Measurements from ENCODE around the gene ZNF488. TPM values are rescaled to one million over a fixed set of nuclear protein-coding genes. Genes with fewer than 3 reads are reported as not detected.

ZNF488 gene
- total RNA-seq, 5 donors from 2014 or later (not counting 1 experiment from before 2014, with no cell fraction given) = not detected

DNA sequence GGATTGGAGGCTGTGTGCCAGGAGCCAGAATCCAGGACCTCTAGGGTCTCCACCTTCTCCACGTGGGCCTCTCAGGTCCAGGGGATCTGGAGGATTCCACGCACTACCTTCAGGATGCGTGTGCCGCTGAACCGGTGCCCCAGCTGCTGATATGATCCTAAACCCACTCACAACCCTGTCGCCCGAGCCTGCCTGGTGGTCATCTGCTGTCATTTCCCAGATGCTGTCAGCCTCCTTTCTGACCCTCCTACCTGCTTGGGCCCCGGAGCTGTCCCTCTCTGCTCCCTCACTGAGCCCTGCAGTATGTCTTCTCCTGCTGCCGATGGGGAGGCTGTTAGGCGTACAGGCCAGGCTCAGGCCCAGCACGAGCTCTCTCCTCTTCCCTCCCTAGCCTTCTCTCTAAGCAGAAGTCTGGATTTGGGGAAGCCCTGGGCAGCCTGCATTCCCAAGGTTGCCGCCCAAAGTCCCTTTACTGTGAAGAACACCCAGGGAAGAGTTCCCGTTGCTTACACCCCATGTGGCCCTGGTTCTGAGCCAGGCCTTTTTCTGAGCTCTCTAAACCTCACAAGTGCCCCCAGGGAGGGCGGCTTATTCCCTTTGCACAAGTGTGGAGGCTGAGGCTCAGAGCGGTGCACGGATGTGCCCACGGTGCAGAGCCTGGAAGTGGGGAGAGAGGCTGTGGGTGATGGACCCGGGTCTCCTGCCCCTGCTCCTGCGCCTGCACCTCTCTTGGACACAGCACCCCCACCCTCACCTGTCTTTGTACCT, 30.8 kb upstream of the ZNF488 start:
- peaks cover 0 to 42% of the 10 kb centered on the region in 2 experiments for H3K27me3 ChIP-seq (replicated peaks in 1 of 2; ENCODE audit: control insufficient read depth in 2 of 2, extremely low read depth in 1 of 2, insufficient read depth in 2 of 2, low read length in 1 of 2)
- 83% methylated on average over 14 of the region's 19 CpGs for WGBS (ENCODE audit: insufficient coverage)
- Mint-ChIP-seq H3K27me3 (peaks cover 0 to 3% of the 10 kb centered on the region in 2 donors), H3K4me1 (no peaks in the 10 kb centered on the region), H3K27ac (no peak overlapping the region), H3K4me3 (no peak overlapping the region), H3K9me3 (no peaks in the 10 kb centered on the region), H3K36me3 (no peaks in the 10 kb centered on the region)
- no peaks in the 10 kb centered on the region for H3K36me3 ChIP-seq (ENCODE audit: control insufficient read depth in 2 of 2, extremely low read depth in 1 of 2, insufficient read depth in 1 of 2, low read length in 1 of 2)
- ChIA-PET POLR2A (no interaction called here), CTCF (no interaction called here)
- no peak overlapping the region for H3K27ac ChIP-seq (ENCODE audit: low read length)
- no peak overlapping the region for H3K4me3 ChIP-seq (ENCODE audit: control insufficient read depth in 1 of 2, extremely low read depth in 1 of 2, low read length in 1 of 2)
- DNase-seq (no peak), ATAC-seq (replicated peaks in 1 of 4) (no peak)
- no peaks in the 10 kb centered on the region for H3K4me1 ChIP-seq (ENCODE audit: control insufficient read depth in 1 of 2, extremely low read depth in 1 of 2, insufficient read depth in 2 of 2, low read length in 2 of 2)
- H3K9me3 ChIP-seq = no peaks in the 10 kb centered on the region

GRCh38 chr10:47414227-47414592, 30.1 kb upstream of the ZNF488 start:
- H3K9me3 Mint-ChIP-seq = no peaks in the 10 kb centered on the region
- H3K27me3 Mint-ChIP-seq = peaks cover 0 to 3% of the 10 kb centered on the region in 2 donors
- no peaks in the 10 kb centered on the region for H3K4me1 Mint-ChIP-seq
- ATAC-seq (replicated peaks in 1 of 4) = no peak
- no peak overlapping the region for H3K27ac Mint-ChIP-seq
- Histone ChIP-seq H3K27me3 (replicated peaks in 1 of 2; ENCODE audit: control insufficient read depth in 2 of 2, extremely low read depth in 1 of 2, insufficient read depth in 2 of 2, low read length in 1 of 2) (peaks cover 0 to 41% of the 10 kb centered on the region in 2 experiments), H3K4me3 (ENCODE audit: control insufficient read depth in 1 of 2, extremely low read depth in 1 of 2, low read length in 1 of 2) (no peak overlapping the region), H3K9me3 (no peaks in the 10 kb centered on the region), H3K4me1 (ENCODE audit: control insufficient read depth in 1 of 2, extremely low read depth in 1 of 2, insufficient read depth in 2 of 2, low read length in 2 of 2) (no peaks in the 10 kb centered on the region), H3K27ac (ENCODE audit: low read length) (no peak overlapping the region), H3K36me3 (ENCODE audit: control insufficient read depth in 2 of 2, extremely low read depth in 1 of 2, insufficient read depth in 1 of 2, low read length in 1 of 2) (no peaks in the 10 kb centered on the region)
- no peak for DNase-seq
- POLR2A ChIA-PET = no interaction called here
- CTCF ChIA-PET = no interaction called here
- no peaks in the 10 kb centered on the region for H3K36me3 Mint-ChIP-seq
- no peak overlapping the region for H3K4me3 Mint-ChIP-seq
- WGBS (ENCODE audit: insufficient coverage) = 100% methylated on average over 2 of the region's 2 CpGs

- no peak overlapping the region for H3K4me3 Mint-ChIP-seq
- no peak overlapping the region for H3K27ac Mint-ChIP-seq
- Histone ChIP-seq H3K36me3 (ENCODE audit: control insufficient read depth in 2 of 2, extremely low read depth in 1 of 2, insufficient read depth in 1 of 2, low read length in 1 of 2) (no peaks in the 10 kb centered on the region), H3K9me3 (no peaks in the 10 kb centered on the region), H3K27ac (ENCODE audit: low read length) (no peak overlapping the region), H3K27me3 (replicated peaks in 1 of 2; ENCODE audit: control insufficient read depth in 2 of 2, extremely low read depth in 1 of 2, insufficient read depth in 2 of 2, low read length in 1 of 2) (peaks cover 0 to 42% of the 10 kb centered on the region in 2 experiments), H3K4me3 (ENCODE audit: control insufficient read depth in 1 of 2, extremely low read depth in 1 of 2, low read length in 1 of 2) (no peak overlapping the region), H3K4me1 (ENCODE audit: control insufficient read depth in 1 of 2, extremely low read depth in 1 of 2, insufficient read depth in 2 of 2, low read length in 2 of 2) (no peaks in the 10 kb centered on the region)
- no peaks in the 10 kb centered on the region for H3K36me3 Mint-ChIP-seq
- no peaks in the 10 kb centered on the region for H3K27me3 Mint-ChIP-seq
- no peaks in the 10 kb centered on the region for H3K9me3 Mint-ChIP-seq
- POLR2A ChIA-PET = no interaction called here
- H3K4me1 Mint-ChIP-seq = no peaks in the 10 kb centered on the region
- 82% methylated on average over 8 of the region's 14 CpGs for WGBS (ENCODE audit: insufficient coverage)
- no peak for DNase-seq
- no peak for ATAC-seq (replicated peaks in 1 of 4)
- CTCF ChIA-PET = no interaction called here
Measured at GRCh38 chr10:47413531-47414226, 29.6 kb upstream of the ZNF488 start.

DNA sequence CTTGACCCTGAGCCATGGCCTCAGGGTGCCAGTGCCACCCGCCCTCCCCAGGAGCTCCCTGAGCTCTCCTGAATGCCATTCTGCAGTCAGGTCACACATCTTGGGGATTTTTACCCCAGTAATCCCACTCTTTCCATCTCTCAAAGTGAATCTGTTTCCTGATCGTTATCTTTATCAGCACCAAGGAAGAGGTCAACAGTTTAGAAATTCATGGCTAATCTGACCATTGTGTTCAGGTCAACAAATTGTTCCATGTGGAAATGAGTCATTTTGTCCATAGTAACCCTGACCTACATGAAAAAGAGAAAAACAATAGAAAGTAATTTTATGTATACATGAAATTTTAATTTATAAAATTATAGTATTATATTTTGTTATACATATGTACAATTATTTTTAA, 28.8 kb upstream of the ZNF488 start:
- Histone ChIP-seq H3K4me3 (ENCODE audit: control insufficient read depth in 1 of 2, extremely low read depth in 1 of 2, low read length in 1 of 2) (no peak overlapping the region), H3K27me3 (replicated peaks in 1 of 2; ENCODE audit: control insufficient read depth in 2 of 2, extremely low read depth in 1 of 2, insufficient read depth in 2 of 2, low read length in 1 of 2) (peaks cover 0 to 34% of the 10 kb centered on the region in 2 experiments), H3K9me3 (no peaks in the 10 kb centered on the region), H3K4me1 (ENCODE audit: control insufficient read depth in 1 of 2, extremely low read depth in 1 of 2, insufficient read depth in 2 of 2, low read length in 2 of 2) (no peaks in the 10 kb centered on the region), H3K36me3 (ENCODE audit: control insufficient read depth in 2 of 2, extremely low read depth in 1 of 2, insufficient read depth in 1 of 2, low read length in 1 of 2) (no peaks in the 10 kb centered on the region), H3K27ac (ENCODE audit: low read length) (no peak overlapping the region)
- no peak overlapping the region for H3K27ac Mint-ChIP-seq
- ATAC-seq (replicated peaks in 1 of 4) (no peak), DNase-seq (no peak)
- no peaks in the 10 kb centered on the region for H3K27me3 Mint-ChIP-seq
- WGBS (ENCODE audit: insufficient coverage) = 55% methylated on average over 2 of the region's 2 CpGs
- no peaks in the 10 kb centered on the region for H3K36me3 Mint-ChIP-seq
- no peak overlapping the region for H3K4me3 Mint-ChIP-seq
- POLR2A ChIA-PET = no interaction called here
- H3K4me1 Mint-ChIP-seq = no peaks in the 10 kb centered on the region
- CTCF ChIA-PET = no interaction called here
- no peaks in the 10 kb centered on the region for H3K9me3 Mint-ChIP-seq

DNA sequence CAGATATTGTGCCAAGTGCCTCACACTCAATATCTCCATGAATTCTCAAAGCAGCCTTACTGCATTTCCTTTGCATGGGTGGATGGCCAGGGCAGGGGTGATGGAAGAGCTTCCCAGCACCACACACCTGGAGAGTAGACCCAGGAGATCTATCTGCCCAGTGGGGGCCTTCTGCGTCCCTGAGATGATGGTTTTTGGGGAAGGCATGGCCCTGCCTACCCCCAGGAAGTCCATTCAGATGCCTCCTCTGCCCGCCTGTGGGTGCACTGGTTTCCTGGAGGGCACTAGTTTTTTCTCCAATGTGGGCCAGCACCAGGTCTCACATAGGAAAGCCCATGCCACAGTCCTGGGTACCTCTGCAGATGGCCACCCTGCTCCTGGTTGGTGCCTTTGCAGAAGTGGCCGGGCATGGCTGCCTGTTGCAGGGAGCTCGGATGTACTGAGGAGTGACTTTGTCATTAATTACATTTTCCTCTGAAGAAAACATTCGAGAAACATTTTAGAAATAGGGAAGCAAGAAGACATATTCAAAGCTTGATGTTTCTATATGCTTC, 28.2 kb upstream of the ZNF488 start:
- ChIA-PET CTCF (no interaction called here), POLR2A (no interaction called here)
- Mint-ChIP-seq H3K27me3 (no peaks in the 10 kb centered on the region), H3K4me3 (no peak overlapping the region), H3K9me3 (no peaks in the 10 kb centered on the region), H3K27ac (no peak overlapping the region), H3K36me3 (no peaks in the 10 kb centered on the region), H3K4me1 (no peaks in the 10 kb centered on the region)
- DNase-seq (no peak), ATAC-seq (replicated peaks in 1 of 4) (no peak)
- peaks cover 0 to 32% of the 10 kb centered on the region in 2 experiments for H3K27me3 ChIP-seq (replicated peaks in 1 of 2; ENCODE audit: control insufficient read depth in 2 of 2, extremely low read depth in 1 of 2, insufficient read depth in 2 of 2, low read length in 1 of 2)
- H3K27ac ChIP-seq (ENCODE audit: low read length) = no peak overlapping the region
- WGBS (ENCODE audit: insufficient coverage) = 78% methylated on average over 2 of the region's 5 CpGs
- H3K9me3 ChIP-seq = no peaks in the 10 kb centered on the region
- no peaks in the 10 kb centered on the region for H3K36me3 ChIP-seq (ENCODE audit: control insufficient read depth in 2 of 2, extremely low read depth in 1 of 2, insufficient read depth in 1 of 2, low read length in 1 of 2)
- H3K4me1 ChIP-seq (ENCODE audit: control insufficient read depth in 1 of 2, extremely low read depth in 1 of 2, insufficient read depth in 2 of 2, low read length in 2 of 2) = no peaks in the 10 kb centered on the region
- H3K4me3 ChIP-seq (ENCODE audit: control insufficient read depth in 1 of 2, extremely low read depth in 1 of 2, low read length in 1 of 2) = no peak overlapping the region

DNA sequence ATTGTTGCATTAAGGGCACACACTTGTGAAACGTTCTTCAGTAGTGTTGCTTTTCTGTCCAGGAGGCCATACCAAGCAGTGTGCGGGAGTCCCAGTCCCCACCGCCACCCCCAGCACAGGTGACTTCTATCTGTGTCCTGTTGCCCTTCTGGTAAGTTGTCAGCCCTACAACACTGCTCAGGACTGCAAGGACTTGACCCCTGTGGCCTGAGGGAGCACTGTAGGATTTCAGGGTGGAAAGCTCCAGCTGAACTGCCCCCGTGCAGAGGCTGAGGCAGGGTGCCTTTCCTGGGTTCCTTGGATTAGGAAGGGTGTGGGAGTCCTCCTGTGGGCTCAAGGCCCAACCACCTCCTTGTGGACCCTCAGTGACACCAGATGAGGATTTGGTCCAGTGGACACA, 26.8 kb upstream of the ZNF488 start:
- 80% methylated on average over 1 of the region's 4 CpGs for WGBS (ENCODE audit: insufficient coverage)
- Histone ChIP-seq H3K27me3 (replicated peaks in 1 of 2; ENCODE audit: control insufficient read depth in 2 of 2, extremely low read depth in 1 of 2, insufficient read depth in 2 of 2, low read length in 1 of 2) (peaks cover 0 to 33% of the 10 kb centered on the region in 2 experiments), H3K27ac (ENCODE audit: low read length) (no peak overlapping the region), H3K9me3 (no peaks in the 10 kb centered on the region), H3K36me3 (ENCODE audit: control insufficient read depth in 2 of 2, extremely low read depth in 1 of 2, insufficient read depth in 1 of 2, low read length in 1 of 2) (no peaks in the 10 kb centered on the region), H3K4me3 (ENCODE audit: control insufficient read depth in 1 of 2, extremely low read depth in 1 of 2, low read length in 1 of 2) (no peak overlapping the region), H3K4me1 (ENCODE audit: control insufficient read depth in 1 of 2, extremely low read depth in 1 of 2, insufficient read depth in 2 of 2, low read length in 2 of 2) (no peaks in the 10 kb centered on the region)
- H3K9me3 Mint-ChIP-seq = no peaks in the 10 kb centered on the region
- no peak for ATAC-seq (replicated peaks in 1 of 4)
- CTCF ChIA-PET = no interaction called here
- POLR2A ChIA-PET = no interaction called here
- H3K27ac Mint-ChIP-seq = no peak overlapping the region
- no peaks in the 10 kb centered on the region for H3K27me3 Mint-ChIP-seq
- no peak for DNase-seq
- H3K4me3 Mint-ChIP-seq = no peak overlapping the region
- no peaks in the 10 kb centered on the region for H3K36me3 Mint-ChIP-seq
- no peaks in the 10 kb centered on the region for H3K4me1 Mint-ChIP-seq
